Measurements from ENCODE around the gene BCAS1.

GRCh38 chr20:54076259-54076658 is 5.9 kb upstream of the BCAS1 start:
- TF ChIP-seq GATA2 (IDR thresholded peaks at IDR 0.05; ENCODE audit: low read depth, low read length) (no peak), GATA3 (IDR thresholded peaks at IDR 0.05; ENCODE audit: low read depth, low read length) (no peak)

Data from SH-SY5Y (cell line).